ENCODE measurements around the gene NOS3. TPM values are rescaled to one million over a fixed set of nuclear protein-coding genes. Genes with fewer than 3 reads are reported as not detected.

The NOS3 gene
- total and polyA plus RNA-seq, 9 of the 15 experiments (the other 6 are each of a cell fraction or from before 2014, with no cell fraction given), result 1.1 to 121 (median 23.6) TPM

GRCh38 chr7:150994141-150994837, 3.5 kb downstream of the NOS3 start (continued):
- TF ChIP-seq RNF2 (IDR thresholded peaks at IDR 0.05) (peak; percentile 98), ERF (CRISPR knock-in tag; IDR thresholded peaks at IDR 0.05) (peak; percentile 92), ZNF354B (CRISPR knock-in tag; IDR thresholded peaks at IDR 0.05) (no peak), USF2 (CRISPR knock-in tag; IDR thresholded peaks at IDR 0.05) (no peak), TRIM25 (IDR thresholded peaks at IDR 0.05; ENCODE audit: borderline replicate concordance) (no peak), MCM3 (IDR thresholded peaks at IDR 0.05) (no peak), IFI16 (CRISPR knock-in tag; IDR thresholded peaks at IDR 0.05) (0 out of 2 replicates have a peak, but pooled peaks have one; percentile 29), FOS (IDR thresholded peaks at IDR 0.05; ENCODE audit: extremely low read depth, insufficient read length) (no peak), ZBTB1 (CRISPR knock-in tag; IDR thresholded peaks at IDR 0.05; ENCODE audit: borderline replicate concordance, low read depth) (no peak; the same call in 1 of the 2 replicates), MTA2 (IDR thresholded peaks at IDR 0.05; ENCODE audit: low read depth) (peak; percentile 75), SPI1 (IDR thresholded peaks at IDR 0.05; ENCODE audit: borderline replicate concordance, low read depth, low read length) (peak; percentile 98), HINFP (tag; conservative IDR thresholded peaks at IDR 0.05; ENCODE audit: low read depth) (peak; percentile 76), ZNF584 (CRISPR knock-in tag; IDR thresholded peaks at IDR 0.05; ENCODE audit: low read depth) (peak; percentile 55; the same call in 1 of the 2 replicates), RB1 (IDR thresholded peaks at IDR 0.05; ENCODE audit: low read depth) (peak; percentile 88), ZNF239 (CRISPR knock-in tag; IDR thresholded peaks at IDR 0.05) (peak; percentile 71), TAF15 (IDR thresholded peaks at IDR 0.05; ENCODE audit: low read depth, low read length) (no peak), AFF4 (CRISPR knock-in tag; IDR thresholded peaks at IDR 0.05) (no peak), MCM2 (IDR thresholded peaks at IDR 0.05; ENCODE audit: low read depth) (no peak), ZC3H4 (CRISPR knock-in tag; IDR thresholded peaks at IDR 0.05; ENCODE audit: borderline replicate concordance) (no peak), ZNF280A (IDR thresholded peaks at IDR 0.05; ENCODE audit: low read depth, partially characterized antibody) (no peak)

Data from K562 (cell line).